ENCODE data around the gene SYTL2. TPM values are rescaled to one million over a fixed set of nuclear protein-coding genes. Genes with fewer than 3 reads are reported as not detected.

The SYTL2 gene
- total RNA-seq, 2 experiments from 2014 or later, result 10.2 TPM

- H3K27ac Mint-ChIP-seq, result no peak overlapping the region
- intact Hi-C loops (cut with micrococcal nuclease), result loop anchor here (10.0 kb wide), 1 partner anchor 490 kb away; the partner anchor contains the start of gene EED
- H3K4me3 Mint-ChIP-seq, result no peak overlapping the region
- peak; percentile 24 for DNase-seq
- H3K9me3 Mint-ChIP-seq, result no peaks in the 10 kb centered on the region
- peaks cover 5% of the 10 kb centered on the region for H3K36me3 Mint-ChIP-seq
- H3K27me3 Mint-ChIP-seq, result peaks cover 2% of the 10 kb centered on the region
- ChIA-PET POLR2A (interaction anchor here (0.6 kb wide), 1 partner anchor 91 kb away, joined by 4 read pairs; no protein-coding TSS in a partner anchor), CTCF (no interaction called here)
- H3K4me1 Mint-ChIP-seq (ENCODE audit: low read depth), result peaks cover 89% of the 10 kb centered on the region
Measured at GRCh38 chr11:85755285-85755684, 55.7 kb downstream of the SYTL2 start.

GRCh38 chr11:85752890-85753581, 57.9 kb downstream of the SYTL2 start:
- ChIA-PET POLR2A (no interaction called here), CTCF (interaction anchor here (1.0 kb wide), 1 partner anchor 73 kb away, joined by 3 read pairs; no protein-coding TSS in a partner anchor)
- Mint-ChIP-seq H3K27me3 (peaks cover 3% of the 10 kb centered on the region), H3K27ac (peak overlapping the region; percentile 96), H3K4me3 (peak overlapping the region; percentile 70), H3K36me3 (peaks cover 7% of the 10 kb centered on the region), H3K4me1 (ENCODE audit: low read depth) (peaks cover 95% of the 10 kb centered on the region), H3K9me3 (no peaks in the 10 kb centered on the region)
- intact Hi-C loops (cut with micrococcal nuclease), result loop anchor here (1.0 to 10.0 kb wide), 14 partner anchors 16 to 1054 kb away; partner anchors contain the start of genes CREBZF, EED, SYTL2 and TMEM126B
- DNase-seq, result peak; percentile 94

- ChIA-PET CTCF (interaction anchor here (1.0 kb wide), 1 partner anchor 74 kb away, joined by 3 read pairs; no protein-coding TSS in a partner anchor), POLR2A (interaction anchor here (0.6 kb wide), 1 partner anchor 30 kb away, joined by 3 read pairs; no protein-coding TSS in a partner anchor)
- peak; percentile 33 for DNase-seq
- H3K9me3 Mint-ChIP-seq, result no peaks in the 10 kb centered on the region
- intact Hi-C loops (cut with micrococcal nuclease), result loop anchor here (2.0 to 10.0 kb wide), 7 partner anchors 16 to 1054 kb away; partner anchors contain the start of gene EED
- H3K4me3 Mint-ChIP-seq, result peak overlapping the region; percentile 70
- H3K27me3 Mint-ChIP-seq, result peaks cover 3% of the 10 kb centered on the region
- peaks cover 91% of the 10 kb centered on the region for H3K4me1 Mint-ChIP-seq (ENCODE audit: low read depth)
- peak overlapping the region; percentile 96 for H3K27ac Mint-ChIP-seq
- peaks cover 6% of the 10 kb centered on the region for H3K36me3 Mint-ChIP-seq
Measured at GRCh38 chr11:85752201-85752889, 58.6 kb downstream of the SYTL2 start.

GRCh38 chr11:85751724-85752123, 59.2 kb downstream of the SYTL2 start:
- Mint-ChIP-seq H3K4me1 (ENCODE audit: low read depth) (peaks cover 87% of the 10 kb centered on the region), H3K9me3 (no peaks in the 10 kb centered on the region), H3K27me3 (peaks cover 3% of the 10 kb centered on the region), H3K27ac (peak overlapping the region; percentile 96), H3K4me3 (peak overlapping the region; percentile 18), H3K36me3 (peaks cover 6% of the 10 kb centered on the region)
- ChIA-PET CTCF (no interaction called here), POLR2A (interaction anchor here (0.6 kb wide), 1 partner anchor 30 kb away, joined by 3 read pairs; no protein-coding TSS in a partner anchor)
- intact Hi-C loops (cut with micrococcal nuclease), result loop anchor here (2.0 to 10.0 kb wide), 7 partner anchors 17 to 1055 kb away; partner anchors contain the start of gene EED
- DNase-seq, result no peak

- H3K36me3 Mint-ChIP-seq, result peaks cover 6% of the 10 kb centered on the region
- no peak for DNase-seq
- intact Hi-C loops (cut with micrococcal nuclease), result loop anchor here (5.0 to 10.0 kb wide), 2 partner anchors 462 to 494 kb away; partner anchors contain the start of gene EED
- peak overlapping the region; percentile 4 for H3K4me3 Mint-ChIP-seq
- POLR2A ChIA-PET, result interaction anchor here (1.6 kb wide), 1 partner anchor 123 kb away, joined by 3 read pairs; the partner anchor contains the start of gene TMEM126B
- peaks cover 85% of the 10 kb centered on the region for H3K4me1 Mint-ChIP-seq (ENCODE audit: low read depth)
- H3K27ac Mint-ChIP-seq, result peak overlapping the region; percentile 96
- H3K27me3 Mint-ChIP-seq, result peaks cover 3% of the 10 kb centered on the region
- H3K9me3 Mint-ChIP-seq, result no peaks in the 10 kb centered on the region
- CTCF ChIA-PET, result no interaction called here
Measured at GRCh38 chr11:85750646-85751045, 60.3 kb downstream of the SYTL2 start.

GRCh38 chr11:85749884-85750283, 61.1 kb downstream of the SYTL2 start:
- no peaks in the 10 kb centered on the region for H3K9me3 Mint-ChIP-seq
- peaks cover 6% of the 10 kb centered on the region for H3K36me3 Mint-ChIP-seq
- intact Hi-C loops (cut with micrococcal nuclease), result loop anchor here (5.0 to 10.0 kb wide), 2 partner anchors 462 to 495 kb away; partner anchors contain the start of gene EED
- H3K4me1 Mint-ChIP-seq (ENCODE audit: low read depth), result peaks cover 83% of the 10 kb centered on the region
- no peak overlapping the region for H3K4me3 Mint-ChIP-seq
- ChIA-PET POLR2A (interaction anchor here (1.6 kb wide), 1 partner anchor 122 kb away, joined by 3 read pairs; the partner anchor contains the start of gene TMEM126B), CTCF (no interaction called here)
- peak overlapping the region; percentile 96 for H3K27ac Mint-ChIP-seq
- peaks cover 3% of the 10 kb centered on the region for H3K27me3 Mint-ChIP-seq
- DNase-seq, result no peak

- H3K4me1 Mint-ChIP-seq (ENCODE audit: low read depth), result peaks cover 81% of the 10 kb centered on the region
- H3K27ac Mint-ChIP-seq, result no peak overlapping the region
- H3K36me3 Mint-ChIP-seq, result peaks cover 8% of the 10 kb centered on the region
- no peaks in the 10 kb centered on the region for H3K9me3 Mint-ChIP-seq
- ChIA-PET POLR2A (interaction anchor here (1.6 kb wide), 1 partner anchor 121 kb away, joined by 3 read pairs; the partner anchor contains the start of gene TMEM126B), CTCF (no interaction called here)
- no peak overlapping the region for H3K4me3 Mint-ChIP-seq
- DNase-seq, result no peak
- peaks cover 3% of the 10 kb centered on the region for H3K27me3 Mint-ChIP-seq
- intact Hi-C loops (cut with micrococcal nuclease), result no loop called here
Measured at GRCh38 chr11:85749287-85749834, 61.6 kb downstream of the SYTL2 start.

GRCh38 chr11:85748455-85748891, 62.5 kb downstream of the SYTL2 start:
- ChIA-PET CTCF (no interaction called here), POLR2A (no interaction called here)
- H3K4me3 Mint-ChIP-seq, result no peak overlapping the region
- H3K36me3 Mint-ChIP-seq, result peaks cover 8% of the 10 kb centered on the region
- no peak for DNase-seq
- intact Hi-C loops (cut with micrococcal nuclease), result no loop called here
- H3K27ac Mint-ChIP-seq, result no peak overlapping the region
- H3K9me3 Mint-ChIP-seq, result no peaks in the 10 kb centered on the region
- peaks cover 74% of the 10 kb centered on the region for H3K4me1 Mint-ChIP-seq (ENCODE audit: low read depth)
- peaks cover 3% of the 10 kb centered on the region for H3K27me3 Mint-ChIP-seq

GRCh38 chr11:85746670-85747069, 64.3 kb downstream of the SYTL2 start:
- Mint-ChIP-seq H3K27me3 (peaks cover 3% of the 10 kb centered on the region), H3K36me3 (peaks cover 6% of the 10 kb centered on the region), H3K27ac (no peak overlapping the region), H3K9me3 (no peaks in the 10 kb centered on the region), H3K4me1 (ENCODE audit: low read depth) (peaks cover 62% of the 10 kb centered on the region), H3K4me3 (no peak overlapping the region)
- DNase-seq, result no peak
- intact Hi-C loops (cut with micrococcal nuclease), result no loop called here
- CTCF ChIA-PET, result interaction anchor here (0.7 kb wide), 1 partner anchor 55 kb away, joined by 3 read pairs; no protein-coding TSS in a partner anchor
- POLR2A ChIA-PET, result no interaction called here

GRCh38 chr11:85745626-85746025, 65.3 kb downstream of the SYTL2 start:
- CTCF ChIA-PET, result no interaction called here
- peak overlapping the region; percentile 21 for H3K27ac Mint-ChIP-seq
- peaks cover 6% of the 10 kb centered on the region for H3K36me3 Mint-ChIP-seq
- no peaks in the 10 kb centered on the region for H3K9me3 Mint-ChIP-seq
- intact Hi-C loops (cut with micrococcal nuclease), result no loop called here
- no peak for DNase-seq
- POLR2A ChIA-PET, result no interaction called here
- peaks cover 3% of the 10 kb centered on the region for H3K27me3 Mint-ChIP-seq
- H3K4me1 Mint-ChIP-seq (ENCODE audit: low read depth), result peaks cover 58% of the 10 kb centered on the region
- no peak overlapping the region for H3K4me3 Mint-ChIP-seq

GRCh38 chr11:85742873-85743275, 68.1 kb downstream of the SYTL2 start:
- DNase-seq, result no peak
- Mint-ChIP-seq H3K27ac (no peak overlapping the region), H3K27me3 (no peaks in the 10 kb centered on the region), H3K4me3 (no peak overlapping the region), H3K4me1 (ENCODE audit: low read depth) (peaks cover 35% of the 10 kb centered on the region), H3K9me3 (no peaks in the 10 kb centered on the region), H3K36me3 (peaks cover 2% of the 10 kb centered on the region)
- intact Hi-C loops (cut with micrococcal nuclease), result no loop called here
- CTCF ChIA-PET, result no interaction called here
- POLR2A ChIA-PET, result no interaction called here

GRCh38 chr11:85742348-85742747, 68.6 kb downstream of the SYTL2 start:
- peaks cover 40% of the 10 kb centered on the region for H3K4me1 Mint-ChIP-seq (ENCODE audit: low read depth)

More at GRCh38 chr11:85742348-85742747, 68.6 kb downstream of the SYTL2 start:
- Mint-ChIP-seq H3K9me3 (no peaks in the 10 kb centered on the region), H3K27me3 (no peaks in the 10 kb centered on the region), H3K36me3 (peaks cover 2% of the 10 kb centered on the region), H3K27ac (no peak overlapping the region), H3K4me3 (no peak overlapping the region)
- DNase-seq, result no peak
- POLR2A ChIA-PET, result no interaction called here
- CTCF ChIA-PET, result interaction anchor here (1.0 kb wide), 1 partner anchor 42 kb away, joined by 3 read pairs; no protein-coding TSS in a partner anchor
- intact Hi-C loops (cut with micrococcal nuclease), result no loop called here

All from activated CD4-positive, alpha-beta memory T cell treated with anti-CD3 and anti-CD28 coated beads for 36 hours (primary cell).